Activated B cell treated with CpG ODN at 0.5 μM for 24 hours (primary cell): ENCODE data around the gene TMEM140. TPM values are rescaled to one million over a fixed set of nuclear protein-coding genes. Genes with fewer than 3 reads are reported as not detected.
A peak's percentile ranks its signal among the peaks of the same experiment; 100 is the strongest.

ENCODE experiments used
- ATAC-seq: fragments of 200-7000 bp; cut with Tn5 transposase; one replicate; pipeline ENCODE4 v1.10.0; 2021; ENCODE audit warnings: low read depth, mild to moderate bottlenecking, moderate library complexity
- CTCF ChIA-PET: fragments of 350-600 bp; sonication (Branson Sonifier 250); formaldehyde crosslinking; loops from one replicate; lab custom pipeline; 2021; ENCODE audit warnings: antibody characterized with exemption; lab: Charles Lee
- POLR2A ChIA-PET: fragments of 350-600 bp; sonication (Branson Sonifier 250); formaldehyde crosslinking; loops from one replicate; lab custom pipeline; 2021; ENCODE audit warnings: antibody characterized with exemption; lab: Charles Lee
- DNase-seq: peaks from one replicate; pipeline ENCODE4 v3.0.0; 2022
- H3K27ac Mint-ChIP-seq: one replicate; pipeline ENCODE4 v1.8.0; 2020; ENCODE audit warnings: mixed read lengths
- H3K27me3 Mint-ChIP-seq: one replicate; pipeline ENCODE4 v1.8.0; 2021; ENCODE audit warnings: mixed read lengths
- H3K36me3 Mint-ChIP-seq: one replicate; pipeline ENCODE4 v1.8.0; 2021; ENCODE audit warnings: low read depth, mixed read lengths
- H3K4me1 Mint-ChIP-seq: one replicate; pipeline ENCODE4 v1.8.0; 2021; ENCODE audit warnings: mixed read lengths
- H3K4me3 Mint-ChIP-seq: one replicate; pipeline ENCODE4 v1.8.0; 2020; ENCODE audit warnings: mild to moderate bottlenecking, mixed read lengths
- H3K9me3 Mint-ChIP-seq: one replicate; pipeline ENCODE4 v1.8.0; 2020; ENCODE audit warnings: mixed read lengths
- CTCF ChIP-seq: fragments of 200-600 bp; IDR thresholded peaks from one replicate; pipeline ENCODE4 v1.8.0; 2022; ENCODE audit warnings: antibody characterized with exemption, mild to moderate bottlenecking
- intact Hi-C: fragments of 100-400 bp; cut with micrococcal nuclease; formaldehyde crosslinking; loops from one replicate; pipeline ENCODE4 v1.15.1; 2024
- total RNA-seq: library from RNA; stranded (reverse); gene quantifications from 2 replicates; pipeline ENCODE4 v1.2.3, GENCODE V29; 2022

The TMEM140 gene
- total RNA-seq, 1 donor from 2014 or later, result 20.9 TPM

GRCh38 chr7:135168001-135168400 lies 20.1 kb downstream of the TMEM140 start:
- Mint-ChIP-seq H3K4me3 (peak overlapping the region; percentile 92), H3K36me3 (peaks cover 60% of the 10 kb centered on the region), H3K27ac (peak overlapping the region; percentile 95), H3K9me3 (no peaks in the 10 kb centered on the region), H3K4me1 (peaks cover 62% of the 10 kb centered on the region), H3K27me3 (no peaks in the 10 kb centered on the region)
- ATAC-seq (no peak), DNase-seq (no peak)
- TF ChIP-seq CTCF, result no peak
- POLR2A ChIA-PET, result interaction anchor here (4.4 to 6.0 kb wide), 4 partner anchors 8 to 181 kb away, joined by 68 to 125 read pairs (median 100); partner anchors contain the start of genes AGBL3 and TMEM140
- CTCF ChIA-PET, result interaction anchor here (3.6 kb wide), 1 partner anchor 8 kb away, joined by 36 read pairs; no protein-coding TSS in a partner anchor
- intact Hi-C loops, result no loop called here

- peaks cover 59% of the 10 kb centered on the region for H3K36me3 Mint-ChIP-seq
- no peak for DNase-seq
- POLR2A ChIA-PET, result interaction anchor here (0.7 to 6.0 kb wide), 8 partner anchors 9 to 736 kb away, joined by 3 to 125 read pairs (median 57); partner anchors contain the start of genes AGBL3, TMEM140 and WDR91
- no peaks in the 10 kb centered on the region for H3K27me3 Mint-ChIP-seq
- H3K9me3 Mint-ChIP-seq, result no peaks in the 10 kb centered on the region
- H3K27ac Mint-ChIP-seq, result peak overlapping the region; percentile 95
- CTCF ChIA-PET, result interaction anchor here (0.8 to 3.6 kb wide), 9 partner anchors 9 to 393 kb away, joined by 3 to 51 read pairs (median 5); partner anchors contain the start of genes AGBL3 and TMEM140
- peaks cover 62% of the 10 kb centered on the region for H3K4me1 Mint-ChIP-seq
- intact Hi-C loops, result no loop called here
- ATAC-seq, result no peak
- H3K4me3 Mint-ChIP-seq, result peak overlapping the region; percentile 92
- TF ChIP-seq CTCF, result no peak
Observed at GRCh38 chr7:135168489-135169140, 20.7 kb downstream of the TMEM140 start.

GRCh38 chr7:135169141-135169963 lies 21.5 kb downstream of the TMEM140 start:
- no peak for TF ChIP-seq CTCF
- DNase-seq (no peak), ATAC-seq (peak; percentile 12)
- Mint-ChIP-seq H3K4me3 (peak overlapping the region; percentile 92), H3K27me3 (no peaks in the 10 kb centered on the region), H3K9me3 (no peaks in the 10 kb centered on the region), H3K27ac (peak overlapping the region; percentile 95), H3K4me1 (peaks cover 60% of the 10 kb centered on the region), H3K36me3 (peaks cover 53% of the 10 kb centered on the region)
- ChIA-PET POLR2A (interaction anchor here (0.7 to 6.0 kb wide), 12 partner anchors 10 to 737 kb away, joined by 3 to 125 read pairs (median 17); partner anchors contain the start of genes AGBL3, TMEM140 and WDR91), CTCF (interaction anchor here (0.6 to 3.6 kb wide), 14 partner anchors 9 to 393 kb away, joined by 3 to 51 read pairs (median 5); partner anchors contain the start of genes AGBL3 and TMEM140)
- intact Hi-C loops, result no loop called here

GRCh38 chr7:135169964-135170273 lies 22.0 kb downstream of the TMEM140 start:
- H3K4me3 Mint-ChIP-seq, result peak overlapping the region; percentile 92
- DNase-seq (no peak), ATAC-seq (no peak)
- no peaks in the 10 kb centered on the region for H3K27me3 Mint-ChIP-seq
- no peaks in the 10 kb centered on the region for H3K9me3 Mint-ChIP-seq
- H3K27ac Mint-ChIP-seq, result peak overlapping the region; percentile 95
- POLR2A ChIA-PET, result interaction anchor here (1.0 to 6.0 kb wide), 12 partner anchors 10 to 712 kb away, joined by 3 to 125 read pairs (median 17); partner anchors contain the start of genes AGBL3, TMEM140 and WDR91
- intact Hi-C loops, result loop anchor here (1.0 to 10.0 kb wide), 12 partner anchors 9 to 537 kb away; partner anchors contain the start of genes BPGM, NUP205, STMP1 and TMEM140
- H3K36me3 Mint-ChIP-seq, result peaks cover 48% of the 10 kb centered on the region
- no peak for TF ChIP-seq CTCF
- peaks cover 60% of the 10 kb centered on the region for H3K4me1 Mint-ChIP-seq
- CTCF ChIA-PET, result interaction anchor here (0.6 to 3.6 kb wide), 14 partner anchors 10 to 737 kb away, joined by 3 to 51 read pairs (median 5); partner anchors contain the start of genes AGBL3 and TMEM140
